Neural cell (in vitro differentiated cells): Measurements from ENCODE around the gene ABCA6. TPM values are rescaled to one million over a fixed set of nuclear protein-coding genes. Genes with fewer than 3 reads are reported as not detected.

Source experiments
- H2AFZ ChIP-seq: fragments of 200-600, 300-800 bp; sonication (generic), shearing (Covaris generic); 2 replicates; pipeline ENCODE4 v1.6.0; 2014; ENCODE audit warnings: low read depth, mild to moderate bottlenecking, antibody characterized with exemption, low read length, moderate library complexity
- H3F3A ChIP-seq: fragments of 200-600 bp; shearing (Covaris generic); 2 replicates; pipeline ENCODE4 v1.6.1; 2016; ENCODE audit warnings: mild to moderate bottlenecking, moderate library complexity, mixed read lengths, antibody characterized with exemption, low read length; ENCODE audit not compliant: insufficient read depth, poor library complexity, severe bottlenecking
- H3K27ac ChIP-seq: fragments of 200-600, 300-800 bp; sonication (generic), shearing (Covaris generic); 2 replicates; pipeline ENCODE4 v1.5.1; 2014; ENCODE audit warnings: mild to moderate bottlenecking, low read length, moderate library complexity
- H3K27me3 ChIP-seq: fragments of 300-800, 200-600 bp; sonication (generic), shearing (Covaris generic); 2 replicates; pipeline ENCODE4 v1.6.0; 2014; ENCODE audit warnings: mild to moderate bottlenecking, low read depth, low read length, moderate library complexity; ENCODE audit not compliant: insufficient read depth
- H3K36me3 ChIP-seq: fragments of 300-800, 200-600 bp; sonication (generic), shearing (Covaris generic); 2 replicates; pipeline ENCODE4 v1.5.1; 2014; ENCODE audit warnings: mild to moderate bottlenecking, antibody characterized with exemption, low read length, moderate library complexity; ENCODE audit not compliant: insufficient read depth
- H3K4me2 ChIP-seq: fragments of 300-800, 200-600 bp; sonication (generic), shearing (Covaris generic); 2 replicates; pipeline ENCODE4 v1.6.0; 2014; ENCODE audit warnings: mild to moderate bottlenecking, low read length
- H3K4me3 ChIP-seq: fragments of 300-800, 200-600 bp; sonication (generic), shearing (Covaris generic); 2 replicates; pipeline ENCODE4 v1.5.1; 2014; ENCODE audit warnings: mild to moderate bottlenecking, low read length, moderate library complexity
- H3K79me2 ChIP-seq: fragments of 200-600 bp; shearing (Covaris generic); replicated peaks from 2 replicates; pipeline ENCODE4 v1.6.0; 2014; ENCODE audit warnings: mild to moderate bottlenecking, low read length, moderate library complexity; ENCODE audit not compliant: insufficient read depth
- H3K9ac ChIP-seq: fragments of 300-800, 200-600 bp; sonication (generic), shearing (Covaris generic); 2 replicates; pipeline ENCODE4 v1.6.1; 2016; ENCODE audit warnings: mild to moderate bottlenecking, low read length, mixed read lengths
- H3K9me2 ChIP-seq: fragments of 200-600 bp; shearing (Covaris generic); 2 replicates; pipeline ENCODE4 v1.6.1; 2016; ENCODE audit warnings: mild to moderate bottlenecking, low read length, mixed read lengths; ENCODE audit not compliant: insufficient read depth
- H3K9me3 ChIP-seq: fragments of 200-600, 300-800 bp; sonication (generic), shearing (Covaris generic); 2 replicates; pipeline ENCODE4 v1.6.1; 2016; ENCODE audit warnings: mild to moderate bottlenecking, mixed run types, low read length, moderate library complexity, mixed read lengths
- H4K20me1 ChIP-seq: fragments of 200-600 bp; shearing (Covaris generic); 2 replicates; pipeline ENCODE4 v1.6.1; 2016; ENCODE audit warnings: mild to moderate bottlenecking, mixed run types; ENCODE audit not compliant: insufficient read depth
- EP300 ChIP-seq: fragments of 450-650 bp; conservative IDR thresholded peaks from 2 replicates; pipeline ENCODE4 v1.6.1; 2014; ENCODE audit warnings: antibody characterized with exemption, mild to moderate bottlenecking, moderate library complexity; ENCODE audit not compliant: poor library complexity, severe bottlenecking
- EZH2 ChIP-seq: fragments of 200-600, 300-800 bp; shearing (Covaris generic), sonication (generic); IDR thresholded peaks from 2 replicates; pipeline ENCODE4 v1.6.1; 2014; ENCODE audit warnings: antibody characterized with exemption, low read length, borderline replicate concordance, mild to moderate bottlenecking; ENCODE audit not compliant: insufficient read depth, poor library complexity, severe bottlenecking
- MXI1 ChIP-seq: fragments of 450-650 bp; conservative IDR thresholded peaks from 2 replicates; pipeline ENCODE4 v1.6.1; 2014; ENCODE audit warnings: antibody characterized with exemption, mild to moderate bottlenecking; ENCODE audit not compliant: poor library complexity, severe bottlenecking
- POLR2AphosphoS5 ChIP-seq: IDR thresholded peaks from 2 replicates; pipeline ENCODE4 v1.6.1; 2012
- RAD21 ChIP-seq: fragments of 450-650 bp; conservative IDR thresholded peaks from 2 replicates; pipeline ENCODE4 v1.6.1; 2014; ENCODE audit warnings: antibody characterized with exemption, mild to moderate bottlenecking, moderate library complexity
- SMC3 ChIP-seq: fragments of 450-650 bp; conservative IDR thresholded peaks from 2 replicates; pipeline ENCODE4 v1.6.1; 2014; ENCODE audit warnings: antibody characterized with exemption, mild to moderate bottlenecking, moderate library complexity; ENCODE audit not compliant: poor library complexity
- TAF1 ChIP-seq: IDR thresholded peaks from 2 replicates; pipeline ENCODE4 v1.6.1; 2012; ENCODE audit warnings: low read depth
- polyA plus RNA-seq: library from polyadenylated mRNA; depleted of rRNA; stranded (reverse); fragments of >200 nt; gene quantifications from 2 replicates; pipeline ENCODE4 v1.2.3, GENCODE V29; 2014
- TF ChIP-seq, protein P1 (sequence below): IDR thresholded peaks from 2 replicates; pipeline ENCODE4 v1.6.1; 2012; ENCODE audit warnings: borderline replicate concordance
- TF ChIP-seq, protein P2 (sequence below): fragments of 450-650 bp; IDR thresholded peaks from 2 replicates; pipeline ENCODE4 v1.5.1; 2014; ENCODE audit warnings: antibody characterized with exemption, mild to moderate bottlenecking, moderate library complexity; ENCODE audit not compliant: poor library complexity, severe bottlenecking

ABCA6 gene
- polyA plus RNA-seq, 1 donor from 2014 or later: 1.6 TPM

DNA sequence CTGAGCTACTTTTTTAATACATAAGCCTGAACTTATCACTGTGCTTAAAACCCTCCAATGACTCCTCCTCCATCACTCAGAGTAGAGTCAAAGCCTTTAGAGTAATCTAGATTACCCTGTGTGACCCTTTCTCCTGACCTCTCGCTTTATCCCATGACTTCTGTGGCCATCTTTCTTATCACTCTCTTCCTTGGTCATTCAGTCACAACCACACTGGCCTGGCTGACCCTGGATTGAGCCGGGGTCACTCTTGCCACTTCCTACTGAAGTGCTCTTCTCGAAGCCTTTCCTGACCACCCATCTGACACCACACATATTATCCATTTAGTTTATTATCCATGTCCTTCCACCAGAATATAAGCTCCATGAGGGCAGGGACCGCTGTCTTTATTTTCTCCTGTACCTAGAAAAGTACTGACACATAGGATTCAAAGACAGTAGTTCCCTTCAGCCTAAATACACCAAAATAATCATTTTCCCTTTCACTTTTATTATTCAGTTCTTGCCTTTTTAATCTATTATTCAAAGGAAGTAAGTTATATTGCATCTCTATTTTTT is 53.0 kb downstream of the ABCA6 start:
- H4K20me1 ChIP-seq: no peaks in the 10 kb centered on the region
- no peaks in the 10 kb centered on the region for H3K9me2 ChIP-seq
- H3K36me3 ChIP-seq: no peaks in the 10 kb centered on the region
- no peak overlapping the region for H3K4me2 ChIP-seq
- H2AFZ ChIP-seq: no peak overlapping the region
- H3K27ac ChIP-seq: no peak overlapping the region
- no peak overlapping the region for H3K4me3 ChIP-seq
- no peaks in the 10 kb centered on the region for H3F3A ChIP-seq
- H3K79me2 ChIP-seq: no peaks in the 10 kb centered on the region
- no peak overlapping the region for H3K9ac ChIP-seq
- H3K27me3 ChIP-seq: no peaks in the 10 kb centered on the region
- H3K9me3 ChIP-seq: no peaks in the 10 kb centered on the region
- TF ChIP-seq EP300 (no peak), EZH2 (no peak), RAD21 (no peak), TAF1 (no peak), SMC3 (no peak), MXI1 (no peak), POLR2AphosphoS5 (no peak)
- TF ChIP-seq, protein P1, sequence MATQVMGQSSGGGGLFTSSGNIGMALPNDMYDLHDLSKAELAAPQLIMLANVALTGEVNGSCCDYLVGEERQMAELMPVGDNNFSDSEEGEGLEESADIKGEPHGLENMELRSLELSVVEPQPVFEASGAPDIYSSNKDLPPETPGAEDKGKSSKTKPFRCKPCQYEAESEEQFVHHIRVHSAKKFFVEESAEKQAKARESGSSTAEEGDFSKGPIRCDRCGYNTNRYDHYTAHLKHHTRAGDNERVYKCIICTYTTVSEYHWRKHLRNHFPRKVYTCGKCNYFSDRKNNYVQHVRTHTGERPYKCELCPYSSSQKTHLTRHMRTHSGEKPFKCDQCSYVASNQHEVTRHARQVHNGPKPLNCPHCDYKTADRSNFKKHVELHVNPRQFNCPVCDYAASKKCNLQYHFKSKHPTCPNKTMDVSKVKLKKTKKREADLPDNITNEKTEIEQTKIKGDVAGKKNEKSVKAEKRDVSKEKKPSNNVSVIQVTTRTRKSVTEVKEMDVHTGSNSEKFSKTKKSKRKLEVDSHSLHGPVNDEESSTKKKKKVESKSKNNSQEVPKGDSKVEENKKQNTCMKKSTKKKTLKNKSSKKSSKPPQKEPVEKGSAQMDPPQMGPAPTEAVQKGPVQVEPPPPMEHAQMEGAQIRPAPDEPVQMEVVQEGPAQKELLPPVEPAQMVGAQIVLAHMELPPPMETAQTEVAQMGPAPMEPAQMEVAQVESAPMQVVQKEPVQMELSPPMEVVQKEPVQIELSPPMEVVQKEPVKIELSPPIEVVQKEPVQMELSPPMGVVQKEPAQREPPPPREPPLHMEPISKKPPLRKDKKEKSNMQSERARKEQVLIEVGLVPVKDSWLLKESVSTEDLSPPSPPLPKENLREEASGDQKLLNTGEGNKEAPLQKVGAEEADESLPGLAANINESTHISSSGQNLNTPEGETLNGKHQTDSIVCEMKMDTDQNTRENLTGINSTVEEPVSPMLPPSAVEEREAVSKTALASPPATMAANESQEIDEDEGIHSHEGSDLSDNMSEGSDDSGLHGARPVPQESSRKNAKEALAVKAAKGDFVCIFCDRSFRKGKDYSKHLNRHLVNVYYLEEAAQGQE: no peak
- TF ChIP-seq, protein P2, sequence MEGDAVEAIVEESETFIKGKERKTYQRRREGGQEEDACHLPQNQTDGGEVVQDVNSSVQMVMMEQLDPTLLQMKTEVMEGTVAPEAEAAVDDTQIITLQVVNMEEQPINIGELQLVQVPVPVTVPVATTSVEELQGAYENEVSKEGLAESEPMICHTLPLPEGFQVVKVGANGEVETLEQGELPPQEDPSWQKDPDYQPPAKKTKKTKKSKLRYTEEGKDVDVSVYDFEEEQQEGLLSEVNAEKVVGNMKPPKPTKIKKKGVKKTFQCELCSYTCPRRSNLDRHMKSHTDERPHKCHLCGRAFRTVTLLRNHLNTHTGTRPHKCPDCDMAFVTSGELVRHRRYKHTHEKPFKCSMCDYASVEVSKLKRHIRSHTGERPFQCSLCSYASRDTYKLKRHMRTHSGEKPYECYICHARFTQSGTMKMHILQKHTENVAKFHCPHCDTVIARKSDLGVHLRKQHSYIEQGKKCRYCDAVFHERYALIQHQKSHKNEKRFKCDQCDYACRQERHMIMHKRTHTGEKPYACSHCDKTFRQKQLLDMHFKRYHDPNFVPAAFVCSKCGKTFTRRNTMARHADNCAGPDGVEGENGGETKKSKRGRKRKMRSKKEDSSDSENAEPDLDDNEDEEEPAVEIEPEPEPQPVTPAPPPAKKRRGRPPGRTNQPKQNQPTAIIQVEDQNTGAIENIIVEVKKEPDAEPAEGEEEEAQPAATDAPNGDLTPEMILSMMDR: no peak

DNA sequence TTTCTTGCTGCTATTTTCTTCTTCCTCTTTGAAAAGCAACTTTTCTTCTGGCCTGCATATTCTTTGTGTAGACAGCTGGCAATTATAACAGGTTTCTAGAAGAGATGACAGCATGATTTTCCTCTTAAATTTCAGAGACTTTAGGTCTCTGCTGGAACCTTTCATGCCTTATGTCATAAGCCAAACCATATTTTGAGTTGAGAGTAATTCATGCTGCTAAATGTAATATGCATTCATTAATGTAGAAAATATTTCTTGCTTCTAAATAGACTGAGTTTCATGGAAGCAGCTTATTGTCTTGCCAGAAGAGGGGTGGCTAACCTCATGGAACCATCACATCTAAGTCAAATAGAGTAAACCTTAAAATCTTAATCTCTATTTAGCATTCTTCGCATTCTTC is 55.1 kb downstream of the ABCA6 start:
- Histone ChIP-seq H3K9me2 (no peaks in the 10 kb centered on the region), H3K9ac (no peak overlapping the region), H3K27ac (no peak overlapping the region), H3K36me3 (no peaks in the 10 kb centered on the region), H2AFZ (no peak overlapping the region), H3F3A (no peaks in the 10 kb centered on the region), H3K4me2 (no peak overlapping the region), H3K27me3 (no peaks in the 10 kb centered on the region), H3K9me3 (no peaks in the 10 kb centered on the region), H3K79me2 (no peaks in the 10 kb centered on the region), H4K20me1 (no peaks in the 10 kb centered on the region), H3K4me3 (no peak overlapping the region)
- TF ChIP-seq POLR2AphosphoS5: no peak
- no peak for TF ChIP-seq RAD21
- no peak for TF ChIP-seq EZH2
- no peak for TF ChIP-seq MXI1
- TF ChIP-seq TAF1: no peak
- no peak for TF ChIP-seq EP300
- TF ChIP-seq, protein P1: no peak
- TF ChIP-seq, protein P2: no peak
- no peak for TF ChIP-seq SMC3
